Natural killer cell (primary cell): ENCODE measurements around the gene PIK3C2G. TPM values are rescaled to one million over a fixed set of nuclear protein-coding genes. Genes with fewer than 3 reads are reported as not detected.

Source experiments
- ATAC-seq, 3 donors: fragments of 150-1000 bp in 2 of 3; fragments of 200-7000 bp in 1 of 3; cut with Tn5 transposase; 1 replicate in 1 of 3; 2 replicates in 2 of 3; pipeline ENCODE4 v1.10.0; 2021; ENCODE audit warnings: mild to moderate bottlenecking in 2 of 3, moderate library complexity in 2 of 3
- DNase-seq, 2 donors: peaks; one replicate each; pipeline versions ENCODE4 v3.0.0 to v3.0.0-alpha.2; 2013 to 2021; ENCODE audit warnings: mixed read lengths in 1 of 2
- H3K27ac ChIP-seq: one replicate; pipeline ENCODE4 v1.5.1; 2013; ENCODE audit warnings: mild to moderate bottlenecking, low read length
- H3K27me3 ChIP-seq: one replicate; pipeline ENCODE4 v1.6.1; 2013; ENCODE audit warnings: low read length; ENCODE audit not compliant: control insufficient read depth, insufficient read depth
- H3K36me3 ChIP-seq: one replicate; pipeline ENCODE4 v1.6.1; 2013; ENCODE audit warnings: low read length; ENCODE audit not compliant: control insufficient read depth, insufficient read depth
- H3K4me1 ChIP-seq: one replicate; pipeline ENCODE4 v1.6.1; 2013; ENCODE audit warnings: low read length; ENCODE audit not compliant: control insufficient read depth, insufficient read depth
- H3K4me3 ChIP-seq: one replicate; pipeline ENCODE4 v1.5.1; 2013; ENCODE audit warnings: low read length
- H3K9me3 ChIP-seq: one replicate; pipeline ENCODE4 v1.6.1; 2013; ENCODE audit warnings: low read length; ENCODE audit not compliant: control insufficient read depth, insufficient read depth
- H3K27ac Mint-ChIP-seq, 2 donors: one replicate each; pipeline ENCODE4 v1.8.0; 2022; ENCODE audit warnings: mild to moderate bottlenecking in 2 of 2, mixed read lengths in 2 of 2, moderate library complexity in 1 of 2
- H3K27me3 Mint-ChIP-seq, 2 donors: one replicate each; pipeline ENCODE4 v1.8.0; 2022; ENCODE audit warnings: low read depth in 2 of 2, mixed read lengths in 2 of 2
- H3K36me3 Mint-ChIP-seq: one replicate; pipeline ENCODE4 v1.8.0; 2022; ENCODE audit warnings: mixed read lengths
- H3K4me1 Mint-ChIP-seq, 2 donors: one replicate each; pipeline ENCODE4 v1.8.0; 2022; ENCODE audit warnings: mixed read lengths in 2 of 2
- H3K4me3 Mint-ChIP-seq: one replicate; pipeline ENCODE4 v1.8.0; 2022; ENCODE audit warnings: mild to moderate bottlenecking, moderate library complexity, mixed read lengths
- H3K9me3 Mint-ChIP-seq, 2 donors: one replicate each; pipeline ENCODE4 v1.8.0; 2022; ENCODE audit warnings: mixed read lengths in 2 of 2
- CTCF ChIP-seq: fragments of 200-600 bp; IDR thresholded peaks from one replicate; pipeline ENCODE4 v1.8.0; 2022; ENCODE audit warnings: antibody characterized with exemption
- WGBS: methylation state at CpG from one replicate; pipeline ENCODE4 v1.1.7; 2013; ENCODE audit warnings: missing lambda C conversion rate; ENCODE audit not compliant: insufficient coverage; 5-methylcytosine and 5-hydroxymethylcytosine counted together
- intact Hi-C: fragments of 100-400 bp; cut with micrococcal nuclease; formaldehyde crosslinking; loops from one replicate; pipeline ENCODE4 v1.14.2; 2022
- total RNA-seq, 4 donors: library from RNA; stranded (reverse); fragments of 120-200 nt in 1 of 4; gene quantifications; one replicate each; pipeline versions ENCODE4 v1.2.3 to v1.2.4, GENCODE V29; 2013 to 2022

The PIK3C2G gene
- total RNA-seq: not detected
- not detected for total RNA-seq (2013)

DNA sequence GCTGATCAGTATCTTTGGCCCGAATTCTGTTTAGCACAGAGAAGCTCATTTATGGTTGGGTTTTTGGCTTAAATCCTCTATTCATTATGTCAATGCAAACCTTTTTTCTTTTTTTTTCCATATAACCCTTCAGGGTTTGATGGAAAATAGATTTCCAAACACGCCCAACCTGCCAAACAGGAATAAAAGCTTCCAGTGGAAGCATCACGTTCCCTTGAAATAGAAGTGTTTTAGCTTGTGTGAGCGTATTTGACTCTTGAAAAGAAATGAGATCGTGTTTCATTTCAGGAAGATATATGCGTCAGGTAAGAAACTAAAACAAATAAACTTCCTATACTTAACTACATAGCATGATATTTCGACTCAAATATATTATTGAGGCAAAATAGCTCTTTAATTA, at the start of gene PIK3C2G:
PIK3C2G (plus strand) TSS at position 246 of the 400 bp plus-strand sequence. CDS start 20,564 bp downstream, outside the sequence.
- Mint-ChIP-seq H3K4me3 (no peak within 1 kb of the TSS), H3K9me3 (peaks cover 8 to 10% of the 10 kb centered on the region in 2 donors), H3K4me1 (no peaks in the 10 kb centered on the region), H3K27me3 (no peaks in the 10 kb centered on the region), H3K27ac (no peak within 1 kb of the TSS), H3K36me3 (no peaks in the 10 kb centered on the region)
- H3K27me3 ChIP-seq: no peaks in the 10 kb centered on the region
- WGBS: 70% methylated on average over 3 of the region's 7 CpGs
- DNase-seq (no peak), ATAC-seq (no peak)
- H3K36me3 ChIP-seq: no peaks in the 10 kb centered on the region
- no peak within 1 kb of the TSS for H3K4me3 ChIP-seq
- intact Hi-C loops: no loop called here
- no peak for TF ChIP-seq CTCF
- no peaks in the 10 kb centered on the region for H3K4me1 ChIP-seq
- H3K9me3 ChIP-seq: no peaks in the 10 kb centered on the region
- H3K27ac ChIP-seq: no peak within 1 kb of the TSS

DNA sequence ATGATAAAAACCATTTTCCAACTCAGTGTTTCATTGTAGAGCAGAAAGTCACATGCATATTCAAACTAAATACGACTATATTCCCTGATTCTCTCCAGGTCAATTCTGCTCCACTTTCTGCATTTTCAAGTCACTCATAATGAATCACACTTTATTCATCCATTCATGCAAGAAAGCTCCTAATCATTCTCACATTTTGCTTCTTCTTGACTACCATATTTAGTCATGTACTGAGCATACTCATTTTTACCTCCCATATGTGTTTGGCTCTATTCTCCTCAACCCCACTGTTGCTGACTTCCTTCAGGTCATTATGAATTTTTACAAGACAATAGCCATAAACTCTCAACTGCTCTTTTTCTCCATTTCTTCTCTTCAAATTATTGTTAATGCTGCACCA, 43.4 kb upstream of the PIK3C2G start:
- Histone ChIP-seq H3K27ac (no peak overlapping the region), H3K27me3 (no peaks in the 10 kb centered on the region), H3K4me1 (no peaks in the 10 kb centered on the region), H3K36me3 (no peaks in the 10 kb centered on the region), H3K4me3 (no peak overlapping the region), H3K9me3 (no peaks in the 10 kb centered on the region)
- Mint-ChIP-seq H3K4me1 (no peaks in the 10 kb centered on the region), H3K27me3 (no peaks in the 10 kb centered on the region), H3K36me3 (no peaks in the 10 kb centered on the region), H3K9me3 (peaks cover 7 to 9% of the 10 kb centered on the region in 2 donors), H3K4me3 (no peak overlapping the region), H3K27ac (no peak overlapping the region)
- WGBS: 92% methylated on average over 1 of the region's 1 CpG
- DNase-seq: no peak
- TF ChIP-seq CTCF: no peak
- intact Hi-C loops: no loop called here
- ATAC-seq: no peak

DNA sequence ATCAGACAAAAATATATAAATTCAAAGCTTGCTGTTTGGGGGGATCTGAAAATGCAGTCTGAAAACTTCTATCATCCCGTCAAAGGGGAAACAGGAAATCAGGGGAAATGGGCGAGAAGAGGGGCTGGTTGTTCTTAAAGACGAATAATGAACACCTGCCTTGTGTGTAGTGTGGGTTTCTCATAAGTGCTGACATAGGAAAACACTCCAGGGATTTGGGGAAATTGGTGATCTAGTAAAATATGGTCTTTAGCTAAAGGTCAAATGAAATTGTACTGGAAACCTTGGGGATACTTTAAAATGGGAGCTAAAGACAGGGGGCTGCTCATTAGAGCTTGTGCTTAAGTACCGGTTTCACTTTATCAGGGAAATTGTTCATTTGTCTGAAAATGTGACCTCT, 39.6 kb upstream of the PIK3C2G start:
- Mint-ChIP-seq H3K27ac (no peak overlapping the region), H3K4me3 (no peak overlapping the region), H3K9me3 (peaks cover 5% of the 10 kb centered on the region in 2 donors), H3K4me1 (no peaks in the 10 kb centered on the region), H3K27me3 (no peaks in the 10 kb centered on the region), H3K36me3 (no peaks in the 10 kb centered on the region)
- no peaks in the 10 kb centered on the region for H3K4me1 ChIP-seq
- H3K27me3 ChIP-seq: no peaks in the 10 kb centered on the region
- 54% methylated on average over 4 of the region's 4 CpGs for WGBS
- DNase-seq (no peak), ATAC-seq (no peak)
- intact Hi-C loops: no loop called here
- H3K36me3 ChIP-seq: no peaks in the 10 kb centered on the region
- H3K4me3 ChIP-seq: no peak overlapping the region
- no peaks in the 10 kb centered on the region for H3K9me3 ChIP-seq
- no peak for TF ChIP-seq CTCF
- no peak overlapping the region for H3K27ac ChIP-seq

DNA sequence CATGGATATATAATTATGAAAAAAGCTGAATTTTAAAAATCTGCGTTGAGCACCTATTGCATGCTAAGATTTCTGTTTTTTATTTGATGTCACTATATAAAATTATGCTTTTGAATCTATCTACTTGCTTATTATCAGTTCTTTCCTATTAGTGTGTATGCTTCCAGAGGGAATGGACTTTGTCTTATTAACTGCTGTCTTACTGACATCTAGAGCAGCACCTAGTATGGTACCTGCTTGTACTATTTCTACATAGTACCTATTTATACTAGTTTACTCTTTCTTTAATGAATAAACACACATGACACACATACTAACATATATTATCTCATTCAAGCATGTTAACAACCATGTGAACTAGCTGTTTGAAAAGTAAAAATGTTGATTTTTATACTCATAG, 38.6 kb upstream of the PIK3C2G start:
- Histone ChIP-seq H3K36me3 (no peaks in the 10 kb centered on the region), H3K9me3 (no peaks in the 10 kb centered on the region), H3K27me3 (no peaks in the 10 kb centered on the region), H3K4me3 (no peak overlapping the region), H3K27ac (no peak overlapping the region), H3K4me1 (no peaks in the 10 kb centered on the region)
- DNase-seq: no peak
- Mint-ChIP-seq H3K9me3 (peaks cover 5% of the 10 kb centered on the region in 2 donors), H3K4me1 (no peaks in the 10 kb centered on the region), H3K27me3 (no peaks in the 10 kb centered on the region), H3K36me3 (no peaks in the 10 kb centered on the region), H3K27ac (no peak overlapping the region), H3K4me3 (no peak overlapping the region)
- no CpG with 5 or more reads among the region's 1 CpG for WGBS
- TF ChIP-seq CTCF: no peak
- intact Hi-C loops: no loop called here
- no peak for ATAC-seq
